GM19372 (cell line): ENCODE results near the gene SLC26A11.
"Not testable (repeated sequence)": the region's sequence is repeated elsewhere in the genome, so short reads cannot be mapped to it uniquely, and the experiment has no call there.

ENCODE experiments used
- ATAC-seq: cut with Tn5 transposase; IDR thresholded peaks from one replicate; pipeline ENCODE4 v1.9.1; 2021; ENCODE audit warnings: mild to moderate bottlenecking, low read depth, moderate library complexity; ENCODE audit not compliant: unreplicated experiment

The SLC26A11 gene

DNA sequence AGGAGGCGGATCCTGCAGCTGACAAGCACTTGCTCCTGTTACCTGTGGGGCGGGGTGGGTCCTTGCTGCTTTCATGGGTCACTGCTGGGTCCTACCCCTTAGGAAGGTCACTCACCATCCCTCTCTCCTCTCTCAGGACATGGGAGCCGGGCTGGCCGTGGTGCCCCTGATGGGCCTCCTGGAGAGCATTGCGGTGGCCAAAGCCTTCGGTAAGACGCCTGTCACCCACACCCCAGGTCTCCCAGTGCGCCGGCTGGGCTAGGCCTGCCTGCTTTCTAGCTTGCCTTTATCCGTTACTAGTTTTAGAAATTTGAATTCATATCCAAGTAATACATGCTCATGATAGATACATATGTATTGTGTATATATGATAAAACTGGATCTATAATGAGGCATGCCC, 17.2 kb downstream of the SLC26A11 start:
- no peak for ATAC-seq

DNA sequence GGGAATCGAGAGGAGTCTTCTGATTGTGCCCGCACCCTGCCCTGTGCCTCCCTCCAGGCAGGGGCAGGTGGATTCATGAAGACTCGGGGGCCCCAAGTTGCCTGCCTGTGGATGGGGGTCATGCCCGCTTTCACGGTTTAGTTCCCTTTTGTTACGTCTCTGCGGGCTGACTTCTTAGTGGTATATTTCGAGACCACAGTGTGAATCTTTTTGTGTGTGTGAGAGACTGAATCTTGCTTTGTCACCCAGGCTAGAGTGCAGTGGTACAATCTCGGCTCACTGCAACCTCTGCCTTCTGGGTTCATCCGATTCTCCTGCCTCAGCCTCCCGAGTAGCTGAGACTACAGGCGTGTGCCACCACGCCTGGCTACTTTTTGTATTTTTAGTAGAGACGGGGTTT, 22.3 kb downstream of the SLC26A11 start:
- no peak for ATAC-seq

DNA sequence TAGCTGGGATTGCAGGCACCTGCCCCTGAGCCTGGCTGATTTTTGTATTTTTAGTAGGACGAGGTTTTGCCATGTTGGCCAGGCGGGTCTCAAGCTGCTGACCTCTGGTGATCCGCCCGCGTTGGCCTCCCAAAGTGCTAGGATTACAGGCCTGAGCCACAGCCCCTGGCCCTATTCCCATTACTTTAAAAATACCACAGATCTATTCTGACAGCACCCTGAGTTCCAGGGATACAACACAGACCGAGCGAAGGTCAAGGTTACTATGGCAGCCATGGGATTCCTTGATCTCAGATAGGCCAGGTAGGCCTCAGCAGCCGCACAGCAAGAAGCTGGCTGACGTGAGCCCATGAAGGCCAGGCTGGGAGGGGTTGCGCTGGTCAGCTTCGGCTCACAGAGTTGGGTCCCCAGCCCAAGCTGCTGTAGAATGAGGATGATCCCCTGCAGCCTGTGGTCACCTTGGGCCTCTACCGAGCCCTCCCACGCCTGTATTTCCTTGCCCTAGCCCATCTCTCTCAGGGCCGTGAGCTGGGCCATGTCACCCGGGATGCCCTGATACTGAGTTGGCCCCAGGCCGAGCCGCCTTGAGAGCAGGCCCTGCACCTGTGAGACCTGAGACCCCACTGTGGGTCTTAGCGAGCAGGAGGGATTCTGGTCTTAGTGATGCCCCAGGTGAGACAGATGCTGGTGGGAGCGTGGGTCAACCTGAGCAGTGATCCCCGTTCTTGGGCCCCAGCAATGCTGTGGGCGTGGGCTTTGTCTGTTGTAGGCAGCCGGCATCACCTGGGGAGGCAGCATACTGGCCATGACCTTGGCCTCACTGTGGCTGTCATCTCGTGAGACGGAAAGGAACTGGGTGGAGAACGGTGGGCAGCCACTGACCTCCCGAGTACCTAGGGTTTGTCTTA, 23.6 kb downstream of the SLC26A11 start:
- ATAC-seq, result no peak

DNA sequence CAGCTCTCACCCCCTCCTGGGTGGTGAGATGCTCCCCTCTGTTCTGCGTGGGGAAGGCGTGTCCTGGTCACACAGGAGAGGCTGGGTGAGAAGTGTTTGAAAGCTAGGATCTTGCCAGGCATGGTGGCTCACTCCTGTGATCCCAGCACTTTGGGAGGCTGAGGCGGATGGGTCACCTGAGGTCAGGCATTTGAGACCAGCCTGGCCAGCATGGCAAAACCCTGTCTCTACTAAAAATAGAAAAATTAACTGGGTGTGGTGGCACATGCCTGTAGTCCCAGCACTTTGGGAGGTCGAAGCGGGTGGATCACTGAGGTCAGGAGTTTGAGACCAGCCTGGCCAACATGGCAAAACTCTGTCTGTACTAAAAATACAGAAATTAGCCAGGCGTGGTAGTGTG, 24.2 kb downstream of the SLC26A11 start:
- ATAC-seq, result not testable (repeated sequence)

DNA sequence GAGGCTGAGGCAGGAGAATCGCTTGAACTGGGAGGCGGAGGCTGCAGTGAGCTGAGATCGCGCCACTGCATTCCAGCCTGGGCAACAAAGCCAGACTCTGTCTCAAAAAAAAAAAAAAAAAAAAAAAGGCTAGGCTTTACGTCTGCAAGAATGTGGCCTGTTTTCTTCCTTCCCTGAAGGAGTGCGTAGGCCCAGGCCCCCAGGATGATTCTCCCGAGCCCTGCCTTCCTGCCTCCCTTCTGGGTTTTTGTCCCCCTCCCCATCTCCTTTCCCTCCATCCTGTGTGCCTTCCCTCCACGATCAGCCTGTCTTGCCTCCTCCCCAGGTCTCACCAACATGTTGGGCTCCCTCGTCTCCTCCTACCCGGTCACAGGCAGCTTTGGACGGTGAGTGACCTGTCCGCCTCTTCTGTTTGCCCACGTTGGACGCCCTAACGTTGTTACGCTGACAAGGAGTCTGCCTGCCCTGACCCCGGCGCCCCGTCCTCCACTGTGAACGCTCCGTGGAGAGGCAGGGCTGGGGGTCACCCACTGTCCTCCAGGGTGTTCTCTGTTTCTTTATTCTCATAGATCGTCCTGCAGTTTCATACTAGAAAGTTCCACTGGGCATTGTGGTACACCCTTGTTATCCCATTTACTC, 24.8 kb downstream of the SLC26A11 start:
- no peak for ATAC-seq

DNA sequence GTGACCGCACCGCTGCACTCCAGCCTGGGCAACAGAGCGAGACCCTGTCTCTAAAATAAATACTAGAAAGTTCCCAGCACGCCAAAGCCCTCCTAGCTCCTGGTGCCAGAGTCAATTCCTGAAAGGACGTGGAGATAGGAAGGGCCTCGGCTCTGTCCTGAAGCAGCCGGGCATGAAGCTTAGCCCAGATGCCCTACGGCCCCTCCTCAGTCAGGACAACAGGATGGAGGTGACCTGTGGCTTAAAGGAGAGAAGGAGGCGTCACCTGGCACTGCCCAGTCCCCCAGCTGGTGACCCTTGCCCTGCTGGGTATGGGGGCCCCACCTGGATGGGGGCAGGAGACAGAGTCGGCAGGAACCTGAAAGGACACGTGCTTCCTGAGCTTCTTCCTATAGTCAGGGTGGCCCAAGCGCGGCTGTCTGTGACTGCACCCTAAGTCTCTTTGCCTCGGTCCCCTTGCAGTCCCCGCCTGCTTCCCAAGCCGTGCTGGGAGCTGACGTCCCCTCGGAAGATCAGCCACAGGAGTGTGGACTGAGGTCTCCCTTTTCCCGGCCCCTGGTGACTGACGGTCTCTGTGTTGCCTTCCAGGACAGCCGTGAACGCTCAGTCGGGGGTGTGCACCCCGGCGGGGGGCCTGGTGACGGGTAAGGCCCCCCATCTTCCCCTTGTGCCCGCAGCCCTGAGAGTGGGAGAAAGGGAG, 25.5 kb downstream of the SLC26A11 start:
- no peak for ATAC-seq

DNA sequence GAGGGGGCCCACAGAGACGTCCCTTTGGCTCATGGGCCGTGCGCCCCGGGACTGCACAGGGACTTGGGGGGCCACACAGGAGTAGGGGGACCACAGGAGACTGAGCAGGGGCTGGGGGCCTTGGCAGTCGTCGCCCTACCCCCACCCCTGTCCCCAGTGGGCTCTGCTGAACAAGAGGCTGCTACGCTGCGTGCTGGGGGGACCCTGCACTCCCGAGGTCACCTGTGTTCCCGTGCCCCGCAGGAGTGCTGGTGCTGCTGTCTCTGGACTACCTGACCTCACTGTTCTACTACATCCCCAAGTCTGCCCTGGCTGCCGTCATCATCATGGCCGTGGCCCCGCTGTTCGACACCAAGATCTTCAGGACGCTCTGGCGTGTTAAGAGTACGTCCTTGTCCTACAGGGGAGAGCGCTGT, 26.0 kb downstream of the SLC26A11 start:
- ATAC-seq, result no peak

DNA sequence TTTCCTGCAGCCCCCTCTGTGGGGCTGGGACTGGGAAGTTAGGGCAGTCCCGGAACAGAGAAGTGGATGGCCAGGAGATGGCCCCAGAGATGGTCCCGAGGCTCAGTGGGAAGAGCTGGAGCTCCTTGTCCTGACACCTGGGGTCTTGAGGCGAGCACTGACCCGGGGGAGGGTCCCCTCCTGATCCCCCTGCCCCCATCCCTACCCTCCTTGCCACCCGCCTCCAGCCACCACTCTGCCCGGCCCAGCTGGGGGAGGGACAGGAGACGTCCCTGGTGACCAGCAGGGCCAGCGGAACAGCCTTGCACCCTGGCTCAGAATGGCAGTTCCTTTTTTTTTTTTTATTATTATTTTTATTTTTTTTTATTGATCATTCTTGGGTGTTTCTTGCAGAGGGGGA, 26.5 kb downstream of the SLC26A11 start:
- no peak for ATAC-seq

DNA sequence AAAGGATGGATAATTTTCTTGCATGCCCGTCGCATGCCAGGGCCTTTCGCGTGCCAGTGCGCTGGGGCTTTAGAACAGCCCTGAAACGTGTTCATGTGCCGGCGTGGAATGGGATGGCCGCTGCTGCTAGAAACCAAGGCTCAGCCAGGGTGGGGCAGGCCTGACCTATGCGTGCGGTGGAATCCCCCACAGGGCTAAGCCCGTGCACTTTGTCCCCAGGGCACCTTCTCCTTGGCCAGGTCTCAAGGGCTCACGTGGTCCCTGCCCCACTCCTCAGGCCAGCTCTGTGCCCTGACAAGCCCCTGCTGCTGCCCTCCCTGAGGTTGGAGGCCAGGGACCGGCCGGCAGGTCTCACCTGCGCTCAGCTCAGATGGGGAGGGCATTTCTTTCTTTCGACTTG, 27.3 kb downstream of the SLC26A11 start:
- ATAC-seq, result no peak

DNA sequence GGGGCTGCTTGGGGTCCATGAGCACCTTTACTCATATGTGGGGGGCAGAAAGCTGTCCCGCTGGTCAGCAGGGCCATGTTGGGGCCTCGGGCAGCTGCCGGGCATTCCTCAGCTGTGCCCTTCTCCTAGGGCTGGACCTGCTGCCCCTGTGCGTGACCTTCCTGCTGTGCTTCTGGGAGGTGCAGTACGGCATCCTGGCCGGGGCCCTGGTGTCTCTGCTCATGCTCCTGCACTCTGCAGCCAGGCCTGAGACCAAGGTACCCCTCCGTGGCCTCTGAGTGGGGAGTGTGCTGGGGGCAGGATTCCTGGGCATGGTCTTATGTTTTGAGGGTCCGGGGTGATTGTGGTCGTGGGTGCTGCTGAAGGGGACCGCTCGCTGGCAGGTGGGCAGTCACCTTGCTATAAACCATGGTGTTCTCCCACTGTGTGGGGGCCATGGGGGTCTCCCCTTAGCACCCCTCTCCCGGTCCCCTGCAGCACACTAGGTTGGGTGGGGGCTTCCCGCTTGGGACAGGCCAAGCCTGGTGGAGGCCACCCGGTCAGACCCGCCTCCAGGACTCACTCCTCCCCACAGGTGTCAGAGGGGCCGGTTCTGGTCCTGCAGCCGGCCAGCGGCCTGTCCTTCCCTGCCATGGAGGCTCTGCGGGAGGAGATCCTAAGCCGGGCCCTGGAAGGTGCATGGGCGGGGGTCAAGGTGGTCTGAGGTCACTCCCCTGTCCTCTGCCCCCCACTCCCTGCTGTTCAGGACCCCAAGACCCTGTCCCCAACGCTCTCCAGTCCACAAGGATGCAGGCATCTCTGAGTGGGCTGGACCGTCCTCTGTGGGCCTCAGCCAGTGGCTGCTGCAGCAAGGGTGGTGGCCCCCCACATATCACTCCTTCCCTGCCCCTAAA, 28.0 kb downstream of the SLC26A11 start:
- no peak for ATAC-seq

DNA sequence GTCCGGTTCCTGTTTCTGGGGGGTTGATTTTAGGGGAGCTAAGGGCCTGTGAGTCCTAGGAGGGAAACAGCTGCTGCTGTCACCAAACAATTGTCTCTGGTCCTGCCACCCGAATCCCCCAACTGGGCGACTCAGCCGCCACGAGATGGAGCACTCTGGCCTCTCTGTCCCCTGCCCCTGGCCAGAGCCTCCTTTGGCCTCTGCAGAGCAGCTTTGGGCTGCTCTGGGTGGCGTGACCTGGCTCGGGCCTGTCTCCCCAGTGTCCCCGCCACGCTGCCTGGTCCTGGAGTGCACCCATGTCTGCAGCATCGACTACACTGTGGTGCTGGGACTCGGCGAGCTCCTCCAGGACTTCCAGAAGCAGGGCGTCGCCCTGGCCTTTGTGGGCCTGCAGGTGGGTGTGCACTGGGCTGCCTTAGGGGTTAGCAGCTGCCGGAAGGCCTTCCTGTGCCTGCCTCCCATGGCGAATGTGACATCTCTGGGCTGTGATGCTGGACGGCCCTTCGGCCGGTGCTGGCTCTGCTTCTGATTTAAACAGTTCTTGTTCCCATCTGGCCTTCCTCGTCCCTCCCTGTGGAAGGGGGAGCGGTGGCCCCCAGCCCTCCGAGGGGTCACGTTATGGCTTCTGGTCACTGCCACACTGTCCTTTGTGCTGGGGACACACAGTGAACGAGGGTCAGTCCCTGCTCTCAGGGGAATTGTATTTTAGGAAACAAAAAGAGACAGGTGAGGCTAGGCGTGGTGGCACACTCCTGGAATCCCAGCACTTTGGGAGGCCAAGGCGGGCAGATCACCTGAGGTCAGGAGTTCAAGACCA, 28.9 kb downstream of the SLC26A11 start:
- no peak for ATAC-seq

DNA sequence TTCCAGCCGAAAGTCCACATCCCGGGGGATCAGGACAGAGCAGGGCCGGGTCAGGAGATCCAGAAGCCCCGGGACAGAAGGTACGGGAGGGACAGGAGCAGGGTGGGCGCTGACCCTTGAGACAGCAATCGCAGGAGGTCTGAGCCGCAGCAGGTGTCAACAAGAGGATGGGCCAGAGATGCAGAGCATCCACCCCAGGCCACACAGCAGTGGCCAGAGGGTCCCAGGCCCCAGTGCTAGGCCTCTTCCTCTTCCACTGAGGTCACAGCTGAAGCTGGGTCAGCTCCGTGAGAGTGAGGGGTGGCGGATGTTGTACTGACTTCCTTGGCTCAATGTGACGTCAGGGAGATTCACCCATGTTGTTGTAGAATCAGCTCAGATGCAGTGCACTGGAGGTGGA, 31.7 kb downstream of the SLC26A11 start:
- no peak for ATAC-seq

DNA sequence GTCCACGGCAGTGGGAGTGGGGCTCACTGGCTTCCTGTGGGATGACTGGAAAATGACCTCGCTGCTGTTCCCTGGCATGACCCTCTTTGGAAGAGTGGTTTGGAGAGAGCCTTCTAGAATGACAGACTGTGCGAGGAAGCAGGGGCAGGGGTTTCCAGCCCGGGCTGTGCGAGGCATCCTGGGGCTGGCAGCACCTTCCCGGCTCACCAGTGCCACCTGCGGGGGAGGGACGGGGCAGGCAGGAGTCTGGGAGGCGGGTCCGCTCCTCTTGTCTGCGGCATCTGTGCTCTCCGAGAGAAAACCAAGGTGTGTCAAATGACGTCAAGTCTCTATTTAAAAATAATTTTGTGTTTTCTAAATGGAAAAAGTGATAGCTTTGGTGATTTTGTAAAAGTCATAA, 32.6 kb downstream of the SLC26A11 start:
- no peak for ATAC-seq

DNA sequence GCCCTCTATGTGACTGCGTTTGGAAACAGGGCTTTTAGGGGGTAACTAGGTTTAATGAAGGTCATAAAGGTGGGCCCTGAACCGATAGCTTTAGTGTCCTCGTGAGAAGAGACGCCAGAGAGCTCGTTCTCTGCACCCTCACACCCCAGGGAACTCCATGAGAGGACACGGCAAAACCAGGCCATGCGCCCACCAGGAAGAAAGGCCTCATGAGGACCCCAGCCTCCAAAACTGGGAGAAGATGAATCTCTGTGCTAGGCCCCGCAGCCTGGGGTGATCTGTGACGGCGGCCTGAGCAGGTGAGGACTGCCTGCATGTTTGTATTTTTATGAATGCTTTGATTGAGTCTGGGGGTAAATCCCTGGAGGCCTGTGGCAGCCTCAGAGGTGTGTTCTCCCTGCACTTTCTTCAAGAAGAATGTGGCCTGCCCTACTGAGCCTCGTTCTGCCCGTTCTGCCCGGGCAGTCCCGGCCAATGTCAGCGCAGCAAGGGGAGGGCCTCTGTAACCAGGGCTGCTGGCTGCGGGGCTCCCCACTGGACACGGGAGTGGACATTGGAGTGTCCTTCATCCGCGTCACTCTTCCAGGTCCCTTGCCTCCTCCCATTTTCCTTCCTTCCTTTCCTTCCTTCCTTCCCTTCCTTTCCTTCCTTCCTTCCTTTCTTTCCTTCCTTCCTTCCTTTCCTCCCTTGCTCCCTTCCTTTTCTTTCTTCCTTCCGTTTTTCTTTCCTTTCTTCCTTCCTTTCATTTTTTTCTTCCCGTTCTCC, 33.6 kb downstream of the SLC26A11 start:
- no peak for ATAC-seq

DNA sequence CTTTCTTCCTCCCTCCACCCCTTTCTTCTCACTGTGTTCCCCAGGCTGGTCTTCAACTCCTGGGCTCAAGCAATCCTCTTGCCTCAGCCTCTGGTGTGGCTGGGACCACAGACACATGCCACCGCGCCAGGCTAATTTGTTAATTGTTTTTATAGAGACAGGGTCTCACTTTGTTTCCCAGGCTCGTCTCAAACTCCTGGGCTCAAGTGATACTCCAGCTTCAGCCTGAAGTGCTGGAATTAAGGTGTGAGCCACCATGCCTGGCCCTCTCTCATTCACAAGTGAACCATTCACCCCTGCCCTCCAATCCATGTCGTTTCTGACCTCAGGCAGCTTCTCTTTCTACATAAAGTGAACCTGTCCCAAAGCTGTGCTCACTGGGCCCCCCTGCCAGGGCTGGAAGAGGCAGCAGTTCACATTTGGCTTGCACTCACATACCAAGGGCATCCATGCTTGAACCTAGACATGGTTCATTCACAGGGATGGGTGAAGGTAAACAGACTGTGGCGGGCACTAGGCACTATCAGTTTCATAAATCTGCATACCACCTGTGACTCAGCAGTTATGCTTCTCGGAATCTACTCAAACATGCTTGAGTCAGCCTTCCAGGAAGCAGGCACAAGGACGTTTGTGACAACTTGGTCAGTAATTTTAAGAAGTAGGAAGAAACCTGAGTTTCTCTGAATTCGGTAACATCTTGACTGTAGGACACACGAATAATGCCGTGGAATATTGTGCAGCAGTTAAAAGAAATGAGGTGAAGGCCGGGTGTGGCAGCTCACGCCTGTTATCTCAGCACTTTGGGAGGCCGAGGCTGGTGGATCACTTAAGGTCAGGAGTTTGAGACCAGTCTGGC, 34.4 kb downstream of the SLC26A11 start:
- no peak for ATAC-seq

DNA sequence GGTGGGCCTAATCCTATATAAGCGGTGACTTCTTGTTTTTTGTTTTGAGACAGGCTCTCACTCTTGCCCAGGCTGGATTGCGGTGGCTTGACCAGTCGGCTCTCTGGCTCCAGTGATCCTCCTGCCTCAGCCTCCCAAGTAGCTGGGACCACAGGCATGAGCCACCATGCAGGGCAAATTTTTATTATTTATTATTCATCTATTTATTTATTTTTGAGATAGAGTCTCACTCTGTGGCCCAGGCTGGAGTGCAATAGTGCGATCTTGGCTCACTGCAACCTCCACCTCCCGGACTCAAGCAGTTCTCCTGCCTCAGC, 35.8 kb downstream of the SLC26A11 start:
- ATAC-seq, result no peak

DNA sequence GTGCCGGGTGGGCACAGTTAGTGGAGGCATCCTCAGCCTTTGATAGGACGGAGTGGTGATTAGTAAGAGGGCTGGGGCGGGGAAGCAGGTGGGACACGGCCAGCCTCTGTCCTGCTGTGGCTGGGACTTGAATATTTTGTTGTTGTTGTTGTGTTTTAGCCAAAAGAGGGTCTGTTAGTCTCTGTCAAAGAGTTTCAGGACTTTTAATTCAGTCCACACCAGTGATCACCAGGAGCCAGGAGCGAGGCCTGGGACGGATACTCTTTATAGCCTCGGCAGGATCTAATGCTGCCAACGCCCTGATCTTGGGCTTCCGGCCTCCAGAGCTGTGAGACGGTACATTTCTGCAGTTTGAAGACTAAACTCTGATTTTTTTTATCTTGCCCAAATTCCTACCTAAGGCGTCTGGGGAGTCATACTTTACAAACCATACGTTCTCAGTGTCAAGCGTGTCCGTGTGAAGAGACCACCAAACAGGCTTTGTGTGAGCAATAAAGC, 37.5 kb downstream of the SLC26A11 start:
- ATAC-seq, result no peak

DNA sequence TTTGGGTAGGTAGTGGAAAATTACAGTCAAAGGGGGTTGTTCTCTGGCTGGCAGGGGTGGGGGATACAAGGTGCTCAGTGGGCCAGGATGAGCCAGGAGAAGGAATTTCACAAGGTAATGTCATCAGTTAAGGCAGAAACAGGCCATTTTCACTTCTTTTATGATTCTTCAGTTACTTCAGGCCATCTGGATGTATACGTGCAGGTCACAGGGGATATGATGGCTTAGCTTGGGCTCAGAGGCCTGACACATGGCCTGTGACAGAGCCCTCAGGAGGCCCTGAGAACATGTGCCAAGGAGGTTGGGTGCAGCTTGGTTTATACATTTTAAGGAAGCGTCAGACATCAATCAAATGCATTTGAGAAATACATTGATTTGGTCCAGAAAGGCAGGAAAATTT, 38.1 kb downstream of the SLC26A11 start:
- not testable (repeated sequence) for ATAC-seq
